Parathyroid adenoma (tissue), 2 donors: ENCODE measurements around the gene MBTPS1.

Experiments
- H2AFZ ChIP-seq: fragments of 300-600 bp; sonication (generic); one replicate; pipeline ENCODE4 v1.7.0; 2017; ENCODE audit warnings: antibody characterized with exemption, mild to moderate bottlenecking
- H3K27ac ChIP-seq: fragments of 300-600 bp; sonication (generic); one replicate; pipeline ENCODE4 v1.7.0; 2017
- H3K27me3 ChIP-seq: fragments of 300-600 bp; sonication (generic); one replicate; pipeline ENCODE4 v1.7.0; 2017; ENCODE audit warnings: low read length; ENCODE audit not compliant: control insufficient read depth, insufficient read depth
- H3K36me3 ChIP-seq: fragments of 300-600 bp; sonication (generic); one replicate; pipeline ENCODE4 v1.7.0; 2017; ENCODE audit warnings: low read length; ENCODE audit not compliant: control insufficient read depth, insufficient read depth
- H3K4me1 ChIP-seq: fragments of 300-600 bp; sonication (generic); one replicate; pipeline ENCODE4 v1.7.0; 2017; ENCODE audit warnings: control low read depth
- H3K4me2 ChIP-seq: fragments of 300-600 bp; sonication (generic); one replicate; pipeline ENCODE4 v1.7.0; 2017; ENCODE audit warnings: low read length
- H3K4me3 ChIP-seq: fragments of 300-600 bp; sonication (generic); one replicate; pipeline ENCODE4 v1.7.0; 2017; ENCODE audit warnings: low read depth, low read length
- H3K79me2 ChIP-seq: fragments of 300-600 bp; sonication (generic); one replicate; pipeline ENCODE4 v1.7.0; 2017; ENCODE audit warnings: control low read depth
- H3K9ac ChIP-seq: fragments of 300-600 bp; sonication (generic); one replicate; pipeline ENCODE4 v1.7.0; 2017; ENCODE audit warnings: mild to moderate bottlenecking
- H3K9me3 ChIP-seq: fragments of 300-600 bp; sonication (generic); one replicate; pipeline ENCODE4 v1.7.0; 2017; ENCODE audit warnings: low read length; ENCODE audit not compliant: control insufficient read depth
- CTCF ChIP-seq: fragments of 300-600 bp; sonication (generic); IDR thresholded peaks from one replicate; pipeline ENCODE4 v1.7.0; 2017; ENCODE audit warnings: antibody characterized with exemption, mild to moderate bottlenecking
- donor health status: primary hyperparathyroidism.

The MBTPS1 gene

GRCh38 chr16:84138500-84138823 lies 21.7 kb upstream of the MBTPS1 start:
- H3K9me3 ChIP-seq: no peaks in the 10 kb centered on the region
- H3K27ac ChIP-seq: peak overlapping the region; percentile 81
- peaks cover 18% of the 10 kb centered on the region for H3K4me1 ChIP-seq
- no peaks in the 10 kb centered on the region for H3K27me3 ChIP-seq
- no peak overlapping the region for H3K4me2 ChIP-seq
- TF ChIP-seq CTCF: no peak
- H3K4me3 ChIP-seq: no peak overlapping the region
- H2AFZ ChIP-seq: peak overlapping the region; percentile 27
- H3K79me2 ChIP-seq: peaks cover 30% of the 10 kb centered on the region
- H3K36me3 ChIP-seq: no peaks in the 10 kb centered on the region
- H3K9ac ChIP-seq: no peak overlapping the region

- H3K4me2 ChIP-seq: peak overlapping the region; percentile 1
- no peak for TF ChIP-seq CTCF
- H3K27me3 ChIP-seq: no peaks in the 10 kb centered on the region
- no peak overlapping the region for H2AFZ ChIP-seq
- H3K9ac ChIP-seq: no peak overlapping the region
- H3K4me1 ChIP-seq: peaks cover 18% of the 10 kb centered on the region
- peak overlapping the region; percentile 39 for H3K27ac ChIP-seq
- no peaks in the 10 kb centered on the region for H3K9me3 ChIP-seq
- no peak overlapping the region for H3K4me3 ChIP-seq
- peaks cover 30% of the 10 kb centered on the region for H3K79me2 ChIP-seq
- H3K36me3 ChIP-seq: no peaks in the 10 kb centered on the region
These were observed 21.1 kb upstream of the MBTPS1 start for GRCh38 chr16:84137769-84138357.

DNA sequence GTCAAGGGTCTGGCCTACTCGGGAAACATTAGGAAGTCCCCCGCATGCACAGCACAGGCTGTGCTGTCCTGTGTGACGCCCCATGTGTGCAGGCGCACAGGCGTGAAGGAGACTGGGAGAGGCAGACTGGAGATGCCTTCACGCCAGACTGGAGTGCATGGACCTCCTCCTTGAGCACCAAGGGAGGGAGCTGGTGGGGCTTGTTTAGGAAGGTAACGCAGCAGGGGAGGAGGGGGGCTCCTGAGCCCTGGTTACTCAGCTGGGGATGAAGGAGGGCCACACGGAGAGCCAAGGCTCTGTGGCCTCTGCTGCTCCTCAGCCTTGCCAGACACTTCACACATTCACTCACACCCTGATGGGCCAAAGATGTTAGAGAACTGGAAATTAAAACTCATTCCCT lies 20.5 kb upstream of the MBTPS1 start:
- no peak overlapping the region for H3K4me2 ChIP-seq
- H3K27me3 ChIP-seq: no peaks in the 10 kb centered on the region
- no peaks in the 10 kb centered on the region for H3K36me3 ChIP-seq
- no peak overlapping the region for H3K4me3 ChIP-seq
- no peak overlapping the region for H2AFZ ChIP-seq
- H3K9ac ChIP-seq: no peak overlapping the region
- H3K79me2 ChIP-seq: peaks cover 30% of the 10 kb centered on the region
- TF ChIP-seq CTCF: no peak
- H3K27ac ChIP-seq: peak overlapping the region; percentile 39
- no peaks in the 10 kb centered on the region for H3K9me3 ChIP-seq
- H3K4me1 ChIP-seq: peaks cover 18% of the 10 kb centered on the region

DNA sequence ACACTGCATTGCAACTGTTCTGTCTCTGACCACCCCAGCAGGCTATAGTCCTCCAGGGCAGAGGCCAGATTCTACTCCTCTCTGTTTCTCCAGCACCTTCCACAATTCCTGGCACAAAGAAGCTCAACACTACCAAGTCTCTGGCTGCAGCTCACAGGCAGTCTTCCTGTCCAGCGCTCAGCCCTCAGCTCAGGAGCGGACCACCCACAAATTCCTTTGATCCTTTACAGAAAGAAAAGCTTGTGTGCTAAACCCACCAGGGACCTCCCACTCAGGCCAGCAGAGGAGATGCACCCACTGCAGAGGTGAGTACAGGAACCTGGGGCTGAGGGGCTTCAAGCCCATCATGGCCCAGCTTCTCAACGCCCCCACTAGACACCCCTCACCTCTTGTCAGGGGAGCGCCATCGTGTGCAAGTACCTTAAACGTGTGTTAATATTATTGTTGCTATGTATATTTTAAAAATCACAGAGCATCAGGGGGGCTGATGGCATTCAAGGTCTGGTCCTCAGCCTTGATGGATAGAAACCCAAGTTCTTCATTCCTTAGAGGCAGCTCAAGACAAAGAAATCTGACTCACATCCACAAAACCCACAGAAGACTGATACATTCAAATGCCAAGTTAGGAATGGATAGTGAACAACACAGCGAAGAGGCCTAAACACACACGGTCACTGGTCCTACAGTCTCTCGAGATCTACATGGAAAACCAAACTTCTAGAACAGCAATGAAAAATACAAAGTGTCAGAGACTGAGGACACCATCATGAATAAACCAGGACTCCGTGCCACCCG lies 19.8 kb upstream of the MBTPS1 start:
- Histone ChIP-seq H3K9ac (no peak overlapping the region), H3K9me3 (no peaks in the 10 kb centered on the region), H2AFZ (no peak overlapping the region), H3K4me2 (no peak overlapping the region), H3K4me3 (no peak overlapping the region), H3K27ac (peak overlapping the region; percentile 39), H3K27me3 (no peaks in the 10 kb centered on the region), H3K36me3 (no peaks in the 10 kb centered on the region), H3K4me1 (peaks cover 18% of the 10 kb centered on the region), H3K79me2 (peaks cover 30% of the 10 kb centered on the region)
- TF ChIP-seq CTCF: no peak
